BLaER1 treated with 17β-estradiol and CSF1 and Interleukin-3, amounts not matched to agents 10 nM and 100 nM (cell line): ENCODE measurements around the gene QARS1.
A peak's percentile ranks its signal among the peaks of the same experiment; 100 is the strongest.

ENCODE experiments used
- H3K27ac ChIP-seq, 11 experiments: shearing (Covaris generic); formaldehyde crosslinking; 2 replicates each; pipeline ENCODE4 v1.8.1; 2022
- H3K27me3 ChIP-seq, 11 experiments: shearing (Covaris generic); formaldehyde crosslinking; 2 replicates each; pipeline ENCODE4 v1.8.1; 2022
- H3K36me3 ChIP-seq, 11 experiments: shearing (Covaris generic); formaldehyde crosslinking; 2 replicates each; pipeline ENCODE4 v1.8.1; 2022
- H3K4me1 ChIP-seq, 10 experiments: shearing (Covaris generic); formaldehyde crosslinking; 2 replicates each; pipeline ENCODE4 v1.8.1; 2022
- H3K4me2 ChIP-seq, 11 experiments: shearing (Covaris generic); formaldehyde crosslinking; 2 replicates each; pipeline ENCODE4 v1.8.1; 2022
- H3K4me3 ChIP-seq, 10 experiments: shearing (Covaris generic); formaldehyde crosslinking; 2 replicates each; pipeline ENCODE4 v1.8.1; 2022
- H3K9ac ChIP-seq, 11 experiments: shearing (Covaris generic); formaldehyde crosslinking; 2 replicates each; pipeline ENCODE4 v1.8.1; 2022
- H3K9me3 ChIP-seq, 11 experiments: shearing (Covaris generic); formaldehyde crosslinking; replicated peaks in 1 of 11; 2 replicates each; pipeline ENCODE4 v1.8.1; 2022
- H4K20me1 ChIP-seq, 11 experiments: shearing (Covaris generic); formaldehyde crosslinking; 2 replicates each; pipeline ENCODE4 v1.8.1; 2022
- Cebpa-rat ChIP-seq, 11 experiments: shearing (Covaris generic); IDR thresholded peaks; 2 replicates each; pipeline ENCODE4 v1.8.1; 2022

Gene QARS1

GRCh38 chr3:49132437-49133225 is 28.1 kb upstream of the QARS1 start, which contains the start of gene LAMB2:
Gene LAMB2 (minus strand): TSS chr3:49133050. CDS start chr3:49132867, 183 bp downstream.
- peak within 1 kb of the TSS in 2 of 10 experiments; percentile 42 to 44; a peak in 1 of 20 replicates for H3K4me3 ChIP-seq
- H4K20me1 ChIP-seq, result no peaks in the 10 kb centered on the region
- no peaks in the 10 kb centered on the region for H3K9me3 ChIP-seq
- no peaks in the 10 kb centered on the region for H3K36me3 ChIP-seq
- H3K4me1 ChIP-seq, result peaks cover 0 to 10% (median 2%) of the 10 kb centered on the region in 10 experiments; a peak in 5 of 20 replicates
- H3K27me3 ChIP-seq, result no peaks in the 10 kb centered on the region
- H3K9ac ChIP-seq, result peak within 1 kb of the TSS in 7 of 11 experiments; percentile 11 to 66 (median 46); a peak in 7 of 22 replicates
- peak within 1 kb of the TSS; percentile 34 to 69 (median 52); a peak in 20 of 22 replicates for H3K4me2 ChIP-seq
- peak within 1 kb of the TSS in 1 of 11 experiments; percentile 51; a peak in 3 of 22 replicates for H3K27ac ChIP-seq
- no peak for TF ChIP-seq Cebpa-rat (IDR thresholded peaks at IDR 0.05)

- no peak overlapping the region for H3K4me3 ChIP-seq
- no peaks in the 10 kb centered on the region for H4K20me1 ChIP-seq
- no peaks in the 10 kb centered on the region for H3K27me3 ChIP-seq
- no peak overlapping the region for H3K27ac ChIP-seq
- H3K9me3 ChIP-seq, result no peaks in the 10 kb centered on the region
- peaks cover 0 to 10% (median 2%) of the 10 kb centered on the region in 10 experiments; a peak in 5 of 20 replicates for H3K4me1 ChIP-seq
- no peak overlapping the region for H3K9ac ChIP-seq
- H3K4me2 ChIP-seq, result no peak overlapping the region
- H3K36me3 ChIP-seq, result no peaks in the 10 kb centered on the region
- no peak for TF ChIP-seq Cebpa-rat (IDR thresholded peaks at IDR 0.05)
Measured at GRCh38 chr3:49132073-49132436, 27.5 kb upstream of the QARS1 start.

- no peaks in the 10 kb centered on the region for H3K36me3 ChIP-seq
- H3K4me2 ChIP-seq, result no peak overlapping the region
- peaks cover 0 to 10% (median 2%) of the 10 kb centered on the region in 10 experiments; a peak in 5 of 20 replicates for H3K4me1 ChIP-seq
- no peaks in the 10 kb centered on the region for H3K9me3 ChIP-seq
- TF ChIP-seq Cebpa-rat (IDR thresholded peaks at IDR 0.05), result no peak
- no peaks in the 10 kb centered on the region for H3K27me3 ChIP-seq
- no peak overlapping the region for H3K27ac ChIP-seq
- H3K4me3 ChIP-seq, result no peak overlapping the region
- no peaks in the 10 kb centered on the region for H4K20me1 ChIP-seq
- H3K9ac ChIP-seq, result no peak overlapping the region
Measured at GRCh38 chr3:49131576-49131975, 27.0 kb upstream of the QARS1 start.

DNA sequence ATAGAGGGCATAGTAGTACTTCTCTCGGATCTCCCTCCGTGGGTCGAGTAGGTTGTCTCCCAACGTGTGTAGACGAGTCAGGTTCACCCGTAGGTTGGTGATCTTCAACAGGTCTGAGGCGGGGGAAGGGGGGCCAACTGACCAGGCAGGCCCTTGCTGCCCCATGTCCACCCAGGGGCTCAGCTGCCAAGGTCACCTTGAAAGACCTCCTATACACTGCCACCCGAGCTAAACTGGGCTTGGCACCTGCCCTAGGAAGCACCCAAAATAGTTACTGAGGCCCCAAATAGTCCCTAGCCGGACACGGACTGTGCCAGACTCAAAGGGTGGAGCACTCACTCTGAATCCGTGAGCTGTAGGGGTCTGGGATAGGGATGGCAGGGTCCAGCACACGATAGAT is 26.5 kb upstream of the QARS1 start:
- Histone ChIP-seq H3K9ac (no peak overlapping the region), H3K27me3 (no peaks in the 10 kb centered on the region), H3K4me3 (no peak overlapping the region), H4K20me1 (no peaks in the 10 kb centered on the region), H3K27ac (no peak overlapping the region), H3K4me1 (peaks cover 0 to 10% (median 2%) of the 10 kb centered on the region in 10 experiments; a peak in 5 of 20 replicates), H3K4me2 (no peak overlapping the region), H3K36me3 (no peaks in the 10 kb centered on the region), H3K9me3 (no peaks in the 10 kb centered on the region)
- TF ChIP-seq Cebpa-rat (IDR thresholded peaks at IDR 0.05), result no peak

GRCh38 chr3:49124991-49125670 is 20.6 kb upstream of the QARS1 start:
- H3K27me3 ChIP-seq, result no peaks in the 10 kb centered on the region
- no peak overlapping the region for H3K4me3 ChIP-seq
- H3K4me1 ChIP-seq, result peaks cover 0 to 16% (median 6%) of the 10 kb centered on the region in 10 experiments; a peak in 14 of 20 replicates
- H3K36me3 ChIP-seq, result no peaks in the 10 kb centered on the region
- H4K20me1 ChIP-seq, result no peaks in the 10 kb centered on the region
- H3K9me3 ChIP-seq, result no peaks in the 10 kb centered on the region
- TF ChIP-seq Cebpa-rat (IDR thresholded peaks at IDR 0.05), result no peak
- no peak overlapping the region for H3K9ac ChIP-seq
- H3K27ac ChIP-seq, result no peak overlapping the region
- no peak overlapping the region for H3K4me2 ChIP-seq

- H4K20me1 ChIP-seq, result no peaks in the 10 kb centered on the region; a peak in 1 of 22 replicates
- peaks cover 0 to 4% (median 0%) of the 10 kb centered on the region in 11 experiments; a peak in 4 of 22 replicates for H3K36me3 ChIP-seq
- no peaks in the 10 kb centered on the region for H3K9me3 ChIP-seq
- no peaks in the 10 kb centered on the region for H3K27me3 ChIP-seq
- TF ChIP-seq Cebpa-rat (IDR thresholded peaks at IDR 0.05), result no peak
- no peak overlapping the region for H3K9ac ChIP-seq
- H3K27ac ChIP-seq, result no peak overlapping the region
- no peak overlapping the region for H3K4me2 ChIP-seq
- peaks cover 7 to 23% (median 15%) of the 10 kb centered on the region in 10 experiments for H3K4me1 ChIP-seq
- no peak overlapping the region for H3K4me3 ChIP-seq
Measured at GRCh38 chr3:49124203-49124602, 19.6 kb upstream of the QARS1 start.

DNA sequence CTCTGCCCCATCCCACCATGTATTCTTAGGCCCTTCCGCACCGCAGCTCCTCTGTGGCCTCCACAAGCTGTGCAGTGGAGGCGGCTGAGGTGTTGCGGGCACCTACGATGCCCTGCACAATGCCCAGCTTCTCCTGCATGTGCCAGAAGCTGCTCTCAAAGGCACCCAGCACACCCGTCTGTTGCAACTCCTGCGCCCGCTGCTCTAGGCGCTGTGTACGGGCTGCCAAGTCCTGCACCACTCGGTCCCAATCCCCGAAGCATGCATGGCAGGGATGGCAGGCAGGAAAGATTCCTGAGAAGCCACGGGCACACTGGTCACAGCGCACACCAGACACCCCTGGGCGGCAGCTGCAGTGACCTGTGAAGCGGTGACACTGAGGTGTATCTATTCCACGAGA is 19.1 kb upstream of the QARS1 start:
- no peak for TF ChIP-seq Cebpa-rat (IDR thresholded peaks at IDR 0.05)
- H3K9ac ChIP-seq, result no peak overlapping the region
- peaks cover 3 to 9% (median 5%) of the 10 kb centered on the region in 11 experiments; a peak in 20 of 22 replicates for H3K36me3 ChIP-seq

DNA sequence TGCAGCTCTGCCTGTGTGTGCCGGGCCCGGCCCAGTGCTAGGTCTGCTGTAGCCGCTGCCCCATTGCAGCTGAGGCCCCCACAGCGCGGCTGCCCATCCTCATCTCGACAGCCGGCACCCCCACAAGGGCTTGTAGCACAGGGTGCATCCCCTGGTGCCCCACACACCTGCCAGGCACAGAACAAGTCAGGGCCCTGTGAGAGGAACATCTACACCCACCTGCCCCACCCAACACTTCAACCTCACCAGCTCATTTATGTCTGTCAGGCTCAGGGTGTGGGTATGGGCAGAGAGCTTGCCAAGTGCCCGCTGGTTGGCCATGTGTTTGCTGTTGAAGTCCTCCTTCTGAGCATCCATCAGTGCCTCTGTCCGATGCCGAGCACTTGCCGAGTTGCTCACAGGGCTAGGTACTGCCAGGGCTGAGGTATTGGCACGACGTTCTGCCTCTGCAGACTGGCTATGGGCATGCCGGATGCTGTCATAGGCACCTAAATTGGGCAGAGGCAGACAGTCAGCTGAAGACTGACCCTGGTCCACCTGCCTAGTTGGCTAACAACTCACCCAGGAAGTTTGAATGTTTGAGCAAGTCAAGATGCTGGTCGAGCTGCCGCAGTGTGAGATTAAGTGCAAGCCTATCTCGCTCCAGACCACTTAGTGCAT is 18.5 kb upstream of the QARS1 start:
- H3K9me3 ChIP-seq, result no peaks in the 10 kb centered on the region
- no peak overlapping the region for H3K4me2 ChIP-seq
- peaks cover 0 to 6% (median 0%) of the 10 kb centered on the region in 11 experiments; a peak in 1 of 22 replicates for H4K20me1 ChIP-seq
- no peak overlapping the region for H3K9ac ChIP-seq
- H3K4me1 ChIP-seq, result peaks cover 16 to 24% (median 21%) of the 10 kb centered on the region in 10 experiments
- H3K4me3 ChIP-seq, result no peak overlapping the region
- TF ChIP-seq Cebpa-rat (IDR thresholded peaks at IDR 0.05), result no peak
- H3K27me3 ChIP-seq, result no peaks in the 10 kb centered on the region
- H3K36me3 ChIP-seq, result peaks cover 10 to 15% (median 11%) of the 10 kb centered on the region in 11 experiments
- no peak overlapping the region for H3K27ac ChIP-seq

More for the DNA sequence above, 19.1 kb upstream of the QARS1 start:
- H3K4me3 ChIP-seq, result no peak overlapping the region
- no peak overlapping the region for H3K27ac ChIP-seq
- H3K27me3 ChIP-seq, result no peaks in the 10 kb centered on the region
- no peak overlapping the region for H3K4me2 ChIP-seq
- peaks cover 0 to 5% (median 0%) of the 10 kb centered on the region in 11 experiments; a peak in 1 of 22 replicates for H4K20me1 ChIP-seq
- H3K9me3 ChIP-seq, result no peaks in the 10 kb centered on the region
- peaks cover 12 to 23% (median 20%) of the 10 kb centered on the region in 10 experiments for H3K4me1 ChIP-seq

- TF ChIP-seq Cebpa-rat (IDR thresholded peaks at IDR 0.05), result no peak
- H3K4me2 ChIP-seq, result no peak overlapping the region
- H3K27ac ChIP-seq, result no peak overlapping the region; a peak in 1 of 22 replicates
- no peaks in the 10 kb centered on the region for H3K9me3 ChIP-seq
- peaks cover 16 to 24% (median 21%) of the 10 kb centered on the region in 10 experiments for H3K4me1 ChIP-seq
- H4K20me1 ChIP-seq, result peaks cover 0 to 6% (median 0%) of the 10 kb centered on the region in 11 experiments; a peak in 2 of 22 replicates
- no peaks in the 10 kb centered on the region for H3K27me3 ChIP-seq
- H3K36me3 ChIP-seq, result peaks cover 15 to 21% (median 17%) of the 10 kb centered on the region in 11 experiments
- H3K9ac ChIP-seq, result no peak overlapping the region
- H3K4me3 ChIP-seq, result no peak overlapping the region
Measured at GRCh38 chr3:49122451-49122850, 17.9 kb upstream of the QARS1 start.
